Transverse colon (tissue), 4 donors: Measurements from ENCODE around the gene TSPAN31.

Experiments
- CTCF ChIP-seq, 5 experiments: fragments of 200-600 bp in 3 of 5; fragments of 450-650 bp in 2 of 5; sonication (generic) in 3 of 5; IDR thresholded peaks; 1 replicate in 2 of 5; 2 replicates in 3 of 5; pipeline ENCODE4 v1.5.1; 2016 to 2017; ENCODE audit warnings: antibody characterized with exemption in 5 of 5, inconsistent platforms in 3 of 5, mild to moderate bottlenecking in 2 of 5, moderate library complexity in 1 of 5
- POLR2A ChIP-seq: fragments of 450-650 bp; IDR thresholded peaks from one replicate; pipeline ENCODE4 v1.6.1; 2016; ENCODE audit warnings: antibody characterized with exemption, mild to moderate bottlenecking, moderate library complexity
- POLR2AphosphoS5 ChIP-seq, 3 donors: sonication (generic); formaldehyde crosslinking; IDR thresholded peaks; one replicate each; pipeline ENCODE4 v1.6.1; 2016; ENCODE audit warnings: antibody characterized with exemption in 3 of 3

GRCh38 chr12:57796996-57797395 is 52.2 kb downstream of the TSPAN31 start:
- TF ChIP-seq POLR2A: no peak
- TF ChIP-seq CTCF (IDR thresholded peaks at IDR 0.05): no peak
- no peak for TF ChIP-seq POLR2AphosphoS5 (IDR thresholded peaks at IDR 0.05)
